HL-60 (cell line): Measurements from ENCODE around the gene ID2.

ENCODE experiments used
- DNase-seq, 2 experiments: peaks; one replicate each; pipeline ENCODE4 v3.0.0-alpha.2; 2010 to 2020; ENCODE audit warnings: low read depth in 1 of 2, low spot score in 1 of 2
- H3K27ac ChIP-seq: fragments of 250-450 bp; sonication (Bioruptor Pico); replicated peaks from 2 replicates; pipeline ENCODE4 v1.5.1; 2020; ENCODE audit warnings: mild to moderate bottlenecking, moderate library complexity
- H3K27me3 ChIP-seq: fragments of 250-450 bp; sonication (Bioruptor Pico); 2 replicates; pipeline ENCODE4 v1.5.1; 2021; ENCODE audit warnings: mild to moderate bottlenecking, moderate library complexity; ENCODE audit not compliant: insufficient read depth, poor library complexity, severe bottlenecking
- H3K4me3 ChIP-seq: replicated peaks from 2 replicates; pipeline ENCODE4 v1.5.1; 2011; ENCODE audit warnings: mild to moderate bottlenecking, control low read depth, low read length; ENCODE audit not compliant: insufficient read depth
- CTCF ChIP-seq: IDR thresholded peaks from one replicate; pipeline ENCODE4 v1.5.1; 2011; ENCODE audit warnings: low read length, control low read depth, inconsistent platforms; ENCODE audit not compliant: insufficient read depth
- GABPA ChIP-seq: IDR thresholded peaks from 2 replicates; pipeline ENCODE4 v1.6.1; 2012; ENCODE audit warnings: low read depth
- POLR2AphosphoS5 ChIP-seq: IDR thresholded peaks from 2 replicates; pipeline ENCODE4 v1.6.1; 2012; ENCODE audit warnings: low read depth
- REST ChIP-seq: IDR thresholded peaks from 2 replicates; pipeline ENCODE4 v1.6.1; 2012; ENCODE audit warnings: low read depth; ENCODE audit not compliant: insufficient replicate concordance
- SPI1 ChIP-seq: IDR thresholded peaks from 2 replicates; pipeline ENCODE4 v1.6.1; 2012; ENCODE audit warnings: low read depth, mild to moderate bottlenecking, borderline replicate concordance

Gene ID2

GRCh38 chr2:8721410-8721809 is 39.6 kb downstream of the ID2 start:
- no peak overlapping the region for H3K27ac ChIP-seq
- no peaks in the 10 kb centered on the region for H3K27me3 ChIP-seq
- TF ChIP-seq SPI1: no peak
- TF ChIP-seq REST: no peak
- TF ChIP-seq CTCF: no peak
- TF ChIP-seq GABPA: no peak
- no peak for TF ChIP-seq POLR2AphosphoS5
- no peak for DNase-seq
- no peak overlapping the region for H3K4me3 ChIP-seq

GRCh38 chr2:8722986-8723385 is 41.1 kb downstream of the ID2 start:
- DNase-seq: no peak
- no peak for TF ChIP-seq POLR2AphosphoS5
- no peak for TF ChIP-seq GABPA
- TF ChIP-seq SPI1: no peak
- TF ChIP-seq REST: no peak
- no peak for TF ChIP-seq CTCF
- no peak overlapping the region for H3K27ac ChIP-seq
- no peak overlapping the region for H3K4me3 ChIP-seq
- no peaks in the 10 kb centered on the region for H3K27me3 ChIP-seq

- no peak for DNase-seq
- TF ChIP-seq CTCF: no peak
- no peak for TF ChIP-seq POLR2AphosphoS5
- TF ChIP-seq REST: no peak
- no peak for TF ChIP-seq GABPA
- no peak for TF ChIP-seq SPI1
- Histone ChIP-seq H3K4me3 (no peak overlapping the region), H3K27me3 (no peaks in the 10 kb centered on the region), H3K27ac (no peak overlapping the region)
Measured at GRCh38 chr2:8725838-8726237, 44.0 kb downstream of the ID2 start.
